ENCODE data around the gene KRT71.

DNA sequence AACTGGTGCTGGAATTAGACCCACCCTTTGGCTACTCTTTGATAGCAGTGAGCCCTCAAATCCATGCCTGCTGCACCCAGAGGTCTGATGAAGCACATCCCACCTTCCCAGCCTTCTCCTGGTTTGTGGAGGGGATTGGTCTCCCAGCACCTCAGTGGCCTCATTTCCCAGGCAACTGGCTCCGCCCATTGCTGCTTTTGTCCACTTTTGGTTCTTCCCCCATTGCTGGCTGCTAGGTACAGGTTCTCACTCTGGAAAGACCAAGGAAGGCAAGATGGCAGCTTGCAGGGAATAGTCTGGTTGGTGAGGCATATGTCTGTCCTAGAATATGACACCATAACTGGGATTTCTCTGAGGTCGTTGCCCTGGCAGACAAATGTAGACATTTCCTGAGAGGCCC, 22.6 kb downstream of the KRT71 start:
- TF ChIP-seq CTCF (conservative IDR thresholded peaks at IDR 0.05) (no peak), EZH2 (IDR thresholded peaks at IDR 0.05; ENCODE audit: low read depth) (no peak)
